HCT116 (cell line): ENCODE measurements around the gene ZNHIT2. TPM values are rescaled to one million over a fixed set of nuclear protein-coding genes. Genes with fewer than 3 reads are reported as not detected.
A peak's percentile ranks its signal among the peaks of the same experiment; 100 is the strongest.

ENCODE experiments used
- ATAC-seq: fragments of 200-7000 bp; cut with Tn5 transposase; 2 replicates; pipeline ENCODE4 v1.9.1; 2020; ENCODE audit warnings: mild to moderate bottlenecking, moderate library complexity
- BruUV-seq: library from RNA; stranded (reverse); fragments of 400-500 nt; replicated peaks from 2 replicates; lab custom pipeline; 2021; lab: Mats Ljungman, UMichigan
- CTCF ChIA-PET: fragments of 300-600 bp; sonication (Branson Sonifier 250); formaldehyde crosslinking; loops from one replicate; lab custom pipeline; 2021; ENCODE audit warnings: antibody characterized with exemption; lab: Charles Lee
- POLR2A ChIA-PET: fragments of 300-600, 350-600 bp; sonication (Branson Sonifier 250); formaldehyde crosslinking; loops from one replicate; lab custom pipeline; 2021; ENCODE audit warnings: antibody characterized with exemption; lab: Charles Lee
- RAD21 ChIA-PET, 2 experiments: fragments of 300-600 bp; sonication (Branson Sonifier 250); formaldehyde crosslinking; loops; one replicate each; lab custom pipeline; 2023; ENCODE audit warnings: low total read pairs in 2 of 2; ENCODE audit not compliant: uncharacterized antibody in 2 of 2, unreplicated experiment in 2 of 2, low non-redundant PET in 1 of 2; lab: Charles Lee
- DNase-seq: peaks from one replicate; pipeline ENCODE4 v3.0.0-alpha.2; 2010; ENCODE audit warnings: low read depth, low spot score
- H2AFZ ChIP-seq: fragments of 200-600 bp; shearing (Covaris generic), sonication (generic); 2 replicates; pipeline ENCODE4 v1.6.1; 2017; ENCODE audit warnings: low read depth, mixed run types, mixed read lengths, antibody characterized with exemption, low read length; ENCODE audit not compliant: poor library complexity, severe bottlenecking
- H3K27ac ChIP-seq: 2 replicates; pipeline ENCODE4 v1.5.1; 2012; ENCODE audit warnings: low read depth, low read length
- H3K27me3 ChIP-seq: fragments of 200-600 bp; sonication (generic); 2 replicates; pipeline ENCODE4 v1.6.1; 2016; ENCODE audit warnings: mixed run types, low read length, mixed read lengths; ENCODE audit not compliant: insufficient read depth
- H3K36me3 ChIP-seq, 2 experiments: fragments of 200-500 bp in 1 of 2; fragments of 200-600 bp in 1 of 2; sonication (Bioruptor generic) in 1 of 2; sonication (generic) in 1 of 2; 2 replicates each; pipeline versions ENCODE4 v1.5.1 to v1.6.1; 2014 to 2016; ENCODE audit warnings: low read length in 2 of 2, inconsistent platforms in 1 of 2, mixed read lengths in 1 of 2, mixed run types in 1 of 2; ENCODE audit not compliant: insufficient read depth in 2 of 2, control insufficient read depth in 1 of 2
- H3K4me1 ChIP-seq, 2 experiments: fragments of 200-600 bp in 1 of 2; sonication (generic) in 1 of 2; 2 replicates each; pipeline versions ENCODE4 v1.5.1 to v1.6.1; 2012 to 2017; ENCODE audit warnings: low read length in 2 of 2, inconsistent platforms in 1 of 2, mild to moderate bottlenecking in 1 of 2, mixed read lengths in 1 of 2, mixed run types in 1 of 2, moderate library complexity in 1 of 2; ENCODE audit not compliant: insufficient read depth in 2 of 2, control insufficient read depth in 1 of 2
- H3K4me2 ChIP-seq: fragments of 200-600 bp; sonication (generic); 2 replicates; pipeline ENCODE4 v1.6.1; 2017; ENCODE audit warnings: mixed run types, low read length, mixed read lengths
- H3K4me3 ChIP-seq, 2 experiments: fragments of 200-600 bp in 1 of 2; sonication (generic) in 1 of 2; replicated peaks in 1 of 2; 2 replicates each; pipeline ENCODE4 v1.5.1; 2011 to 2016; ENCODE audit warnings: low read length in 2 of 2, control low read depth in 1 of 2, low read depth in 1 of 2, mild to moderate bottlenecking in 1 of 2, mixed read lengths in 1 of 2, mixed run types in 1 of 2
- H3K79me2 ChIP-seq: fragments of 200-600 bp; sonication (generic); 2 replicates; pipeline ENCODE4 v1.6.1; 2017; ENCODE audit warnings: mild to moderate bottlenecking, mixed run types, low read length, moderate library complexity, mixed read lengths; ENCODE audit not compliant: insufficient read depth
- H3K9ac ChIP-seq: fragments of 200-600 bp; sonication (generic); 2 replicates; pipeline ENCODE4 v1.6.1; 2016; ENCODE audit warnings: low read length, mixed read lengths
- H3K9me2 ChIP-seq: fragments of 200-600 bp; sonication (generic), shearing (Covaris generic); 2 replicates; pipeline ENCODE4 v1.6.1; 2017; ENCODE audit warnings: mixed run types, mild to moderate bottlenecking, moderate library complexity; ENCODE audit not compliant: insufficient read depth
- H3K9me3 ChIP-seq, 2 experiments: fragments of 200-500 bp in 1 of 2; fragments of 200-600 bp in 1 of 2; sonication (Bioruptor generic) in 1 of 2; sonication (generic) in 1 of 2; 2 replicates each; pipeline ENCODE4 v1.6.1; 2014 to 2017; ENCODE audit warnings: low read length in 2 of 2, mixed read lengths in 2 of 2, inconsistent platforms in 1 of 2, low read depth in 1 of 2, mild to moderate bottlenecking in 1 of 2, mixed run types in 1 of 2, moderate library complexity in 1 of 2; ENCODE audit not compliant: control insufficient read depth in 1 of 2, insufficient read depth in 1 of 2
- H4K20me1 ChIP-seq: fragments of 200-600 bp; sonication (generic), shearing (Covaris generic); 2 replicates; pipeline ENCODE4 v1.6.1; 2017; ENCODE audit warnings: mixed run types, mild to moderate bottlenecking, moderate library complexity; ENCODE audit not compliant: insufficient read depth
- CBX3 ChIP-seq: IDR thresholded peaks from 2 replicates; pipeline ENCODE4 v1.6.1; 2012; ENCODE audit warnings: low read depth
- CTCF ChIP-seq, 3 experiments: fragments of 200-600 bp in 1 of 3; sonication (generic) in 1 of 3; IDR thresholded peaks in 2 of 3; conservative IDR thresholded peaks in 1 of 3; 2 replicates each; pipeline ENCODE4 v1.5.1; 2012 to 2017; ENCODE audit warnings: low read depth in 2 of 3, low read length in 2 of 3, antibody characterized with exemption in 1 of 3, borderline replicate concordance in 1 of 3, control low read depth in 1 of 3, mild to moderate bottlenecking in 1 of 3, mixed read lengths in 1 of 3, mixed run types in 1 of 3, moderate library complexity in 1 of 3; ENCODE audit not compliant: insufficient read depth in 1 of 3
- EGR1 ChIP-seq: IDR thresholded peaks from 2 replicates; pipeline ENCODE4 v1.6.1; 2012; ENCODE audit warnings: low read depth
- ELF1 ChIP-seq: IDR thresholded peaks from 2 replicates; pipeline ENCODE4 v1.6.1; 2012; ENCODE audit warnings: low read depth, borderline replicate concordance
- EZH2 ChIP-seq: fragments of 200-600 bp; sonication (generic); IDR thresholded peaks from 2 replicates; pipeline ENCODE4 v1.6.1; 2017; ENCODE audit warnings: antibody characterized with exemption, mixed run types
- EZH2phosphoT487 ChIP-seq: fragments of 200-600 bp; IDR thresholded peaks from 2 replicates; pipeline ENCODE4 v1.6.1; 2018; ENCODE audit warnings: antibody characterized with exemption, borderline replicate concordance
- FOSL1 ChIP-seq: IDR thresholded peaks from 2 replicates; pipeline ENCODE4 v1.6.1; 2012; ENCODE audit warnings: low read depth
- JUND ChIP-seq: IDR thresholded peaks from 2 replicates; pipeline ENCODE4 v1.6.1; 2012
- POLR2A ChIP-seq: IDR thresholded peaks from 2 replicates; pipeline ENCODE4 v1.7.0; 2011; ENCODE audit warnings: borderline replicate concordance; ENCODE audit not compliant: insufficient read depth, insufficient read length; ENCODE audit errors: extremely low read depth
- POLR2AphosphoS5 ChIP-seq: IDR thresholded peaks from 2 replicates; pipeline ENCODE4 v1.6.1; 2011; ENCODE audit warnings: mild to moderate bottlenecking, low read depth, low read length, moderate library complexity
- SIN3A ChIP-seq: IDR thresholded peaks from 2 replicates; pipeline ENCODE4 v1.6.1; 2012; ENCODE audit warnings: low read depth
- SP1 ChIP-seq: IDR thresholded peaks from 2 replicates; pipeline ENCODE4 v1.6.1; 2012; ENCODE audit warnings: low read depth
- SRF ChIP-seq: IDR thresholded peaks from 2 replicates; pipeline ENCODE4 v1.6.1; 2012; ENCODE audit warnings: low read depth
- TCF7L2 ChIP-seq: IDR thresholded peaks from 2 replicates; pipeline ENCODE4 v1.7.0; 2011; ENCODE audit warnings: borderline replicate concordance, inconsistent platforms; ENCODE audit not compliant: insufficient read depth, insufficient read length; ENCODE audit errors: extremely low read depth
- YY1 ChIP-seq: IDR thresholded peaks from 2 replicates; pipeline ENCODE4 v1.6.1; 2011; ENCODE audit warnings: low read length, low read depth, moderate library complexity, mild to moderate bottlenecking; ENCODE audit not compliant: insufficient replicate concordance; ENCODE audit errors: extremely low read depth
- ZFX ChIP-seq: fragments of 450-650 bp; IDR thresholded peaks from 2 replicates; pipeline ENCODE4 v1.6.1; 2017
- ZNF274 ChIP-seq: fragments of 200-500 bp; sonication (Bioruptor generic); IDR thresholded peaks from 2 replicates; pipeline ENCODE4 v1.6.1; 2014; ENCODE audit warnings: mild to moderate bottlenecking, low read depth, low read length, inconsistent platforms
- intact Hi-C: fragments of 100-400 bp; cut with micrococcal nuclease; formaldehyde crosslinking; loops from 2 replicates; pipeline ENCODE4 v1.10.0; 2022
- total RNA-seq: library from RNA; stranded (reverse); gene quantifications from one replicate; pipeline ENCODE4 v1.2.1, GENCODE V29; 2021; ENCODE audit not compliant: unreplicated experiment
- TF ChIP-seq, protein P1 (sequence below): IDR thresholded peaks from 2 replicates; pipeline ENCODE4 v1.6.1; 2012
- TF ChIP-seq, protein P2 (sequence below): IDR thresholded peaks from 2 replicates; pipeline ENCODE4 v1.6.1; 2012
- TF ChIP-seq, protein P3 (sequence below): IDR thresholded peaks from 2 replicates; pipeline ENCODE4 v1.6.1; 2011; ENCODE audit warnings: mild to moderate bottlenecking, low read length, moderate library complexity; ENCODE audit not compliant: insufficient replicate concordance; ENCODE audit errors: extremely low read depth

The ZNHIT2 gene
- total RNA-seq, 1 experiment from 2014 or later = 18.8 TPM

- Histone ChIP-seq H4K20me1 (no peaks in the 10 kb centered on the region), H3K27ac (peak within 1 kb of the TSS; percentile 82), H3K4me3 (peak within 1 kb of the TSS; percentile 86 to 98), H3K9ac (peak within 1 kb of the TSS; percentile 98), H3K36me3 (peaks cover 8 to 41% of the 10 kb centered on the region in 2 experiments; a peak in 2 of 4 replicates), H2AFZ (no peak within 1 kb of the TSS), H3K27me3 (no peaks in the 10 kb centered on the region), H3K4me2 (peak within 1 kb of the TSS; percentile 82), H3K4me1 (peaks cover 7 to 22% of the 10 kb centered on the region in 2 experiments; a peak in 3 of 4 replicates), H3K9me3 (no peaks in the 10 kb centered on the region)
- intact Hi-C loops = loop anchor here (1.0 to 5.0 kb wide), 3 partner anchors 12 to 57 kb away; partner anchors contain the start of genes SAC3D1, SNX15 and VPS51
- ChIA-PET RAD21 (no interaction called here), CTCF (no interaction called here)
- no TSS peak for BruUV-seq
- ATAC-seq (peak; percentile 85), DNase-seq (peak; percentile 91)
- TF ChIP-seq ZNF274 (no peak), FOSL1 (no peak), CTCF (IDR thresholded peaks at IDR 0.05 in 2 of 3, conservative IDR thresholded peaks at IDR 0.05 in 1 of 3; ENCODE audit: borderline replicate concordance in 1 of 3, insufficient read depth in 1 of 3, low read depth in 2 of 3, low read length in 2 of 3) (no peak), EZH2phosphoT487 (no peak), POLR2AphosphoS5 (peak; percentile 67), SP1 (peak; percentile 96), CBX3 (peak; percentile 68), JUND (no peak), EZH2 (no peak), SIN3A (peak; percentile 96), SRF (peak; percentile 96), TCF7L2 (peak; percentile 40), ZFX (peak; percentile 55; the same call in 1 of the 2 replicates), EGR1 (peak; percentile 81), POLR2A (peak; percentile 49), ELF1 (peak; percentile 99), YY1 (peak; percentile 26)
- TF ChIP-seq, protein P1, sequence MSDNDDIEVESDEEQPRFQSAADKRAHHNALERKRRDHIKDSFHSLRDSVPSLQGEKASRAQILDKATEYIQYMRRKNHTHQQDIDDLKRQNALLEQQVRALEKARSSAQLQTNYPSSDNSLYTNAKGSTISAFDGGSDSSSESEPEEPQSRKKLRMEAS = peak; percentile 86
- TF ChIP-seq, protein P2, sequence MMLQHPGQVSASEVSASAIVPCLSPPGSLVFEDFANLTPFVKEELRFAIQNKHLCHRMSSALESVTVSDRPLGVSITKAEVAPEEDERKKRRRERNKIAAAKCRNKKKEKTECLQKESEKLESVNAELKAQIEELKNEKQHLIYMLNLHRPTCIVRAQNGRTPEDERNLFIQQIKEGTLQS = no peak
- TF ChIP-seq, protein P3, sequence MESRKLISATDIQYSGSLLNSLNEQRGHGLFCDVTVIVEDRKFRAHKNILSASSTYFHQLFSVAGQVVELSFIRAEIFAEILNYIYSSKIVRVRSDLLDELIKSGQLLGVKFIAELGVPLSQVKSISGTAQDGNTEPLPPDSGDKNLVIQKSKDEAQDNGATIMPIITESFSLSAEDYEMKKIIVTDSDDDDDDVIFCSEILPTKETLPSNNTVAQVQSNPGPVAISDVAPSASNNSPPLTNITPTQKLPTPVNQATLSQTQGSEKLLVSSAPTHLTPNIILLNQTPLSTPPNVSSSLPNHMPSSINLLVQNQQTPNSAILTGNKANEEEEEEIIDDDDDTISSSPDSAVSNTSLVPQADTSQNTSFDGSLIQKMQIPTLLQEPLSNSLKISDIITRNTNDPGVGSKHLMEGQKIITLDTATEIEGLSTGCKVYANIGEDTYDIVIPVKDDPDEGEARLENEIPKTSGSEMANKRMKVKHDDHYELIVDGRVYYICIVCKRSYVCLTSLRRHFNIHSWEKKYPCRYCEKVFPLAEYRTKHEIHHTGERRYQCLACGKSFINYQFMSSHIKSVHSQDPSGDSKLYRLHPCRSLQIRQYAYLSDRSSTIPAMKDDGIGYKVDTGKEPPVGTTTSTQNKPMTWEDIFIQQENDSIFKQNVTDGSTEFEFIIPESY = peak; percentile 13
- TF ChIP-seq, all 23 proteins: peak for 13
- Histone ChIP-seq H3K9me2 (no peaks in the 10 kb centered on the region), H3K79me2 (peaks cover 50% of the 10 kb centered on the region)
- POLR2A ChIA-PET = no interaction called here
Observed at GRCh38 chr11:65083834-65084597, 33.5 kb downstream of the ZNHIT2 start, which contains the start of the genes CDCA5 and ZFPL1. CDCA5 (minus strand) TSS chr11:65084040; CDS start chr11:65083978, 62 bp downstream. ZFPL1 (plus strand) TSS chr11:65084222; CDS start chr11:65084699, 477 bp downstream.
